C1 segment of cervical spinal cord (tissue), 14 donors: ENCODE results near the gene RPL21.

ENCODE experiments used
- DNase-seq, 14 donors: peaks; one replicate each; lab custom pipeline; 2025; lab: John Stamatoyannopoulos, UW

Gene RPL21

GRCh38 chr13:27258637-27259386 lies 7.5 kb downstream of the RPL21 start:
- no peak for DNase-seq

- DNase-seq: no peak
Observed at GRCh38 chr13:27259831-27260230, 8.5 kb downstream of the RPL21 start.

GRCh38 chr13:27261396-27261795 lies 10.0 kb downstream of the RPL21 start:
- DNase-seq: no peak

GRCh38 chr13:27263438-27263837 lies 12.1 kb downstream of the RPL21 start:
- no peak for DNase-seq

GRCh38 chr13:27264181-27264580 lies 12.8 kb downstream of the RPL21 start:
- peak in 2 of 14 donors; percentile 9 for DNase-seq

GRCh38 chr13:27264648-27265047 lies 13.3 kb downstream of the RPL21 start:
- no peak for DNase-seq

- no peak for DNase-seq
Observed at GRCh38 chr13:27266917-27267316, 15.6 kb downstream of the RPL21 start.

GRCh38 chr13:27267596-27267995 lies 16.2 kb downstream of the RPL21 start:
- no peak for DNase-seq

- DNase-seq: no peak
Observed at GRCh38 chr13:27269114-27269665, 17.8 kb downstream of the RPL21 start.

- DNase-seq: peak in 13 of 14 donors; percentile 45 to 88 (median 81)
Observed at GRCh38 chr13:27270594-27271520, 19.5 kb downstream of the RPL21 start, which contains the start of gene RASL11A. TSS of gene RASL11A (plus strand) at chr13:27270830. CDS start at chr13:27270945, 115 bp downstream.

GRCh38 chr13:27271570-27272096 lies 20.3 kb downstream of the RPL21 start:
- DNase-seq: no peak

- no peak for DNase-seq
Observed at GRCh38 chr13:27273658-27274425, 22.5 kb downstream of the RPL21 start.

GRCh38 chr13:27274631-27275030 lies 23.3 kb downstream of the RPL21 start:
- DNase-seq: peak in 1 of 14 donors; percentile 29

GRCh38 chr13:27276188-27276587 lies 24.8 kb downstream of the RPL21 start:
- no peak for DNase-seq

GRCh38 chr13:27279506-27279905 lies 28.1 kb downstream of the RPL21 start:
- peak in 1 of 14 donors; percentile 79 for DNase-seq

GRCh38 chr13:27280009-27280656 lies 28.8 kb downstream of the RPL21 start:
- peak in 2 of 14 donors; percentile 26 to 39 for DNase-seq

GRCh38 chr13:27280841-27281240 lies 29.5 kb downstream of the RPL21 start:
- DNase-seq: no peak

- DNase-seq: peak in 1 of 14 donors; percentile 14
Observed at GRCh38 chr13:27281420-27281819, 30.1 kb downstream of the RPL21 start.

- peak in 7 of 14 donors; percentile 12 to 46 (median 22) for DNase-seq
Observed at GRCh38 chr13:27283906-27284493, 32.6 kb downstream of the RPL21 start.

GRCh38 chr13:27288392-27288791 lies 37.0 kb downstream of the RPL21 start:
- DNase-seq: no peak
